CD4-positive, alpha-beta T cell treated with Interleukin-21 for 1 hour (primary cell): ENCODE results near the gene AGO3.
"Not testable (repeated sequence)": the region's sequence is repeated elsewhere in the genome, so short reads cannot be mapped to it uniquely, and the experiment has no call there.

Experiments
- DNase-seq: peaks from one replicate; pipeline ENCODE4 v3.0.0-alpha.2; 2020

AGO3 gene

DNA sequence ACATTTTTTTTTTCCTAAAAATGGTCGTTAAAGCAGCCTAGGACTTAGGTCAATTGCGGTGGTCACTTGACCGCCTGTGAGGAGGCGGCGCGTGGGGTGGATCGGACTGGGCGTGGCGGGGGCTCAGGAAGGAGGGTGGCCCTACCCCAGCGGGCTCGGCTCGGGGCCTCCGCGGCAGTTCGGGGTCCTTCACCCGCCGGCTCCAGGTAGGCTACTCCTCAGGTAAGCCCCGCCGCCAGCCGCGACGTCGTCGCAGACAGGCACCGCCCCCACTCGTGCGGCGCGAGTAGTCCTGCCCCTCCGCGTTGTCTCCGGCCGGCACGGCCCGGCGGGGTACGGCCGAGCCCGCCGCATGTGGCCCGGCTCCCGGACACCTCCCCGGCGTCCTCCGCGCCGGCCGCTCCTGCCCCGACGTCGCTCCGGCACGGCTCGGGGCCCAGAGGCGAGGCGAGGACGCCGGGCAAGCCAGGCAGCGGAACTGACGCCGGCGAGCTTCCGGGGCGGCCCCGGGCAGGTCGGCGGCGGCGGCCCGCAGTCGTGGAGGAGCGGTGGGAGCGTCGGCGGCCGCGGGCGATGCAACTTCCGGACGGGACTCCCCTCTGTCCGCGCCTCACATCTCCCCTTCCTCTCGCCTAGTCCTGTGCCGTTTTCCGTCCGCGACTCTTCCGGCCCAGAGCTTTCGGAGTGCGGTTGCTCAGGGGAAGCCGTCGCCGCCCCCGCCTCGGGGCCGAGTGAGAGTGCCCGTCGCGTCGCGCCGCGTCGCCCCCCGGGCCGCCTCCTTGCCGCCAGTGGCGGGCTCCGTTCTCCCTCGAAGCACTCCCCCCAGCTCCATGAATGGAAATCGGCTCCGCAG is at the start of gene AGO3:
Gene AGO3 (plus strand): TSS at position 513 of the 853 bp plus-strand sequence. CDS start 322 bp downstream, at position 835.
- peak; percentile 91 for DNase-seq

DNA sequence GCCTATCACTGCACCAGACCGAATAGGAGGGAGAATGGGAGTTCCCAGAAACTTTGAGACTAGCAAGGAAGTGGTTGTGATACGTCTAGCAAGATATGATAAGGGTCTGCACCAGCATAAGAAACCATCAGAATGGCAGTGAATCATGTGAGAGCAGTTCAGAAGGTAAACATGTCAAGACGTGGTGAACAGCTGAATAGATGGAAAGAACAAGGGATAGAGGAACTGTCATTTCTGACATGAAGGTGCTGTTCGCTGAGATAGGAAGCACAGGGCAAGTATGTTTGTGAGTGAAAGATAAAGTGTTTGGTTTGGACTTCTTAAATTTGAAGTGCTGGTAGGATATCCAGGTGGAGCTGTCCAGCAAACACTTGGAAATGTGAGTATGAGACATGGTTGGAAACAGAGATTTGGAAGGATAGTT is 49.0 kb upstream of the AGO3 start:
- no peak for DNase-seq

DNA sequence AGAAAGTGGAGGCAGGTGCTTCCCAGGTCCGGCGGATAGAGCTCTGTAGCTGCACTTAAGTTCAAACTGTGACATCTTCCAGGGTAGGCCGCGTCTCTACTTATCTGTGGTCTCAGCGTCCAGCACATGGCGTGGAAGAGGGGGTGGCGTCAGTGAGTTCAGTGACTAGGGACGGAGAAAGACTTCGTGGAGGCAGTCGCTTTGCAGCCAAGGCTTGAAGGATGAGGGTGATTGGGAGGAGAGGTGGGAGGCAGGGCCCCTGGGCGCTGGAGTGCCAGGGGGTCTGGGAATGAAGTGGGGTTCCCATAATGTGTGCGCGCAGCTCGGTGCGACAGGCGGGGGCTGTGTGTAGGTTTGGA is 48.3 kb upstream of the AGO3 start:
- DNase-seq: no peak

DNA sequence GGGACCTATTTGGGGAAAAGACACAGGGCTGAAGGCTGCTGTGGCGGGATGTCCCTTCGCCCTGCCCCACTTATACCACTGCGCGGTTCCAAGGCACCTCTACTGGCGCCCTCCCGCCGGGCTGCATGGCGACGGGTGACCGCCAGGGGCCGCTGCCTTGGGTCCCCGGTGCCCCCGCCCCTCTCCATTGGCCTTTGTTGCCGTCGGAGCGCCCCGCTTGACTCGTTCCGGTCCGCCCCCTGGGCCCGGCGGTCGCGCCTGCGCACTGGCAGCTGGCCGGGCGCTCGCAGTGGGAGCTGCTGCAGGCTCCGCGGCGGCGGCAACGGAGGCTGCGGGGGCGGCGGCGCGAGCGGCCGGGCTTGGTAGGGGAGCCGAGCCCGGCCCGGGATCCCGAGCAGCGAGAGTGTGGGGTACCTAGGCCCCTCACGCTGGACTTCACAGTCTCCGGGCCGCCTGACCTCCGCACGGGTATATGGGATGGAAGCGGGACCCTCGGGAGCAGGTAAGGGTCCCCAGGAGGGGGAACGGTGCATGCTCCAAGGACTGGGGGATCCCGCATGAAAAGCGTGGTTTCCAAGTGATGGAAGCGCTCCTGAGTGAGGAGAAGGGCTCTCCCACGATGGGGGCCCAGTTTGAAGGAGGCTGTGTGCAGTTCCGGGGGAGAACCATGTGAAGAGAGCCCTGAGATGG is 47.8 kb upstream of the AGO3 start, which contains the start of gene AGO1:
Gene AGO1 (plus strand): TSS at position 265 of the 690 bp plus-strand sequence. CDS start 213 bp downstream, at position 478.
- DNase-seq: peak; percentile 97

DNA sequence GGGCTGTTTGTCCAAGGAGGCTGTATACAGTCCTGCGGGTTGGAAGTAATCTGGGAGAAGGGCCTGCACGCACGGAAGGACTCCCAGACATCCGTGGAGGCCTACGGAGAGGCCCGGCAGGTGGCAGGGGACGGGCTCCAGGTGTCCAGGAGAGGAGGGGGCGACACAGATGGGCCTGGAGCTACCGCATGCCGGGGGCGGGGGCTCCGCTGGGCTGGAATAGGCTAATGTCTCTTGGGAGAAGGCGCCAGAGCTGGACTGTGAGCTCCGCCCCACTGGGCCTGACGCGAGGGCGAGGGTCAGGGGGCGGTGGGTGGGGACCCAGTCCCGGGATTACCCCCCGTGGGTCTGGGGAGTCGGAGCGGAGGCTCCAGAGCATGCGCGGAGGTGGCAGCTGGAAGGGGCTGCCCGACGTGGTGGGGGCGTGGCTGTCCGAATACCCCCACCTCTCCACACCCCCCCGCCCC is 47.2 kb upstream of the AGO3 start:
- DNase-seq: peak; percentile 65

DNA sequence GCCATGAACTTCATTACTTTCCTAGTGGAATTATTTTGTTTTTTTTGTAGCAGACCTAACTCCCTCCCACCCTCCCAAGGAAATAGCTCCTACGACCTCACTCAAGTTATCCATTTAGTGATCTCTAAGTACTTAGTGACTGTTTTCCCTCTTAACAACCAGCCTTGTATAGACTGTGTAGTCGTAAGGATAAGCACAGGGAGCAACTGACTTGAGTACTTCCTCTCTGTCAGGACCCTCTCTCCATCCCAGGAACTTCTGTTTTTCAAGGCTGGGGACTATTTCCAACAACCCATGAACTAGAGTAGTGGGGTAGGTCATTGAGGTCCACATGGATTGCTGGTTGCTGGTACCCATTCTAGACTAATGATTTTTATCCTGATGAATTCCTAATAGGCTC is 46.0 kb upstream of the AGO3 start:
- no peak for DNase-seq

DNA sequence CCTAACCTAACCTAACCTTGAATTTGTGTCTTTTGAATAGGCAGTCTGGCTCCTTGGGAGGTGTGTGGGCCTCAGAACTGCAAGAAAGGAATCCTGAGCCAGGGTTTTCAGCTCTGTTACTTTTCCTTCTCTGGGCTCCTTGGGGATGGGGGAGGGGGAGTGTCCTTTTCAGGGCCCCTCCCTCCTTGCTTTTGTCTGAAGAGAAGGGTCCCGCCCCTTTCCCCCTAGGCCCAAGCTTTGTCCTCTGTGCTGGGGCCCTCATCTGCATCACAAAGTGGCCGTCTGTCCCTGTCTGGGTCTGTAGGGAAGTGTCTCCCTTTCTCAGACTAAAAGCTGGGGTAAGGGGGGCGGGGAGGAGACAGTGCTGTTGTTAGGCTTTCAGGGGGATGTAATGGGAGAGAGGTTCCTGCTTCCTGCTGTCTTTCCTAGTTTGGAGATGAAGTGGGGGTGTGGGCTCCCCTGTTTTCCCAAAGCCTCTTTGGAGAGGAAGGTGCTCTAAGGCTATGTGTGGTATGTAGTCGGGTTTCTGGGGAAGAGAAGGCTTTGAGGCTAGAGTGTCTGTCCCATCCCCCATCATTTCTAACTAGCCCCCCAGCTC is 44.8 kb upstream of the AGO3 start:
- no peak for DNase-seq

DNA sequence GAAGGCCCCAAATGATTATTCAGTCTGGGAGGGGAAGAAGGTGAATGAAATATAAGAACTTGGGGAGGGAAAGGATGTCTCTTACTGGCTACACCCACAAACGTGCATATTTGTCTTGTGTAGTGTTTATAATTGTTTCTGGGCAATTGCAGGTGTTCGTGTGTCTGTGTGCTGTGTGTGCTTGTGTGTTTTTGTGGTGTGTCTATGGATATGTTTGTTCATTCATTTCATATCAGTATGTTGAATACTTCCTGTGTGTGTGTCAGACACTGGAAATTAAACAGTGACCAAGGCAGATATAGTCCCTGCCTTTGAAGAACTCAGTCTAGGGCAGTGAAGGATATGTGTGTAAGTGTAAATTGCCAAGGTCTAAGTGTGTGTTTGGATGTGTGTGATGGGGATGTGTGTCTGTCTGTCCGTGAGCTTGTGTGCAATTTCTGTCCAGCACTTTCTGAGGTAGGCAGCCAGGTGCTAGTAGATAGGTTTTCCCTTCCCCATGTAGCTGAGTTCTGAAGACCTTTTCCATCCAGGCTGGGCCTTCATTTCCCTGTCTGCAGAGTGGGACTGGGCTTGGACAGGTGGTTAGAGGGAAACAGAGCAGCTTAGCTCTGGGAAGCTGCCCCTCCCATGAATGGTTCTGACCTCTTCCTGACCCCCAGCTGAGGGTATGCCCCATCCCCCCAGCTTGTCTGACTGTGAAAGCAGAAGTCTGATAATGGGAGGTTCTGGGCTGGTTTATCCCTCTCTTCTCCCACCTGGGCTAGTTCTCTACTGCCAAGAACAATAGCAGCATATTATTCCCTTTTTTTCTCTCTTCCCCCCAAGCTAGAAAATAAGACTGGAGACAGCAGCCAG is 44.1 kb upstream of the AGO3 start:
- DNase-seq: no peak

DNA sequence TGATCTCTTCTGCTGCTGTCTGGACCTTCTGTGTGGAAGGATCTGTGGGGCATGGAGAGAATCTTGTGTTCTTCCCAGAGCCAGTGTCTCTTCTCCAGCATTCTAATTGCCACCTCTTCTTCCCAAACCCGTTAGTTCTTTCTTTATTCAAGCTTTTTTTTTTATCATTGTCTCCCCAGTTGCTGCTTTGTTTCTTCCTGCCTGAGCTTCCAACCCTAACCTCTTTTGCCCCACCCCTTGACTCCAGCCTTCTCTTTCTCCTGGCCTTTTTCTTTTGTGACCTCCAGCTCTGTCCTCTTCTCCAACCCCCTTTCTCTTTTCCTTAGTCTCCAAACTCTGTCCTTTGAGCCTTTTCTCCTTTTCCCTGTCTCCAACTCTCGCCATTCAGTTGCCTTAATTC is 43.4 kb upstream of the AGO3 start:
- DNase-seq: no peak

DNA sequence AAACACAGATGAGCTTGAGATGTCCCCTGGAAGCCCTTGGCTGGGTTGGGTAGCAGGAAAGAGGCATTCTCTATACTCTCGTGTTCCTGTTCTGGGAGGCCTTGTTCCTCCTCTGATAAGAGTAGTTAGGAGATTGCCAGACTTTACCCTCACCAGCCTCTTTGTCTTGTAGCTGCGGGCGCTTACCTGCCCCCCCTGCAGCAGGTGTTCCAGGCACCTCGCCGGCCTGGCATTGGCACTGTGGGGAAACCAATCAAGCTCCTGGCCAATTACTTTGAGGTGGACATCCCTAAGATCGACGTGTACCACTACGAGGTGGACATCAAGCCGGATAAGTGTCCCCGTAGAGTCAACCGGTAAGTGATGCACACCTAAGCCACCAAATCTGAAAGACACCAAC is 42.6 kb upstream of the AGO3 start:
- no peak for DNase-seq

DNA sequence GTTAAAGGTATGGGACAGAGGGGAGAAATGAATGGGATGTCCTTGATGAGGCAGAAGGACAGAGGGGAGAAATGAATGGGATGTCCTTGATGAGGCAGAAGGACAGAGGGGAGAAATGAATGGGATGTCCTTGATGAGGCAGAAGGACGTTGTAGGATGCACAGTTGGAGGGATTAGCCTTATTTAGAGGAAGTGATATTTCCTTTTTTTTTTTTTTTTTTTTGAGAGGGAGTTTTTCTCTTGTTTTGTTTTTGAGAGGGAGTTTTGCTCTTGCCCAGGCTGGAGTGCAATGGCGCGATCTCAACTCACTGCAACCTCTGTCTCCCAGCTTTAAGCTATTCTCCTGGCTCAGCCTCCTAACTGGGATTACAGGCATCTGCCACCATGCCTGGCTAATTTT is 41.9 kb upstream of the AGO3 start:
- DNase-seq: not testable (repeated sequence)

DNA sequence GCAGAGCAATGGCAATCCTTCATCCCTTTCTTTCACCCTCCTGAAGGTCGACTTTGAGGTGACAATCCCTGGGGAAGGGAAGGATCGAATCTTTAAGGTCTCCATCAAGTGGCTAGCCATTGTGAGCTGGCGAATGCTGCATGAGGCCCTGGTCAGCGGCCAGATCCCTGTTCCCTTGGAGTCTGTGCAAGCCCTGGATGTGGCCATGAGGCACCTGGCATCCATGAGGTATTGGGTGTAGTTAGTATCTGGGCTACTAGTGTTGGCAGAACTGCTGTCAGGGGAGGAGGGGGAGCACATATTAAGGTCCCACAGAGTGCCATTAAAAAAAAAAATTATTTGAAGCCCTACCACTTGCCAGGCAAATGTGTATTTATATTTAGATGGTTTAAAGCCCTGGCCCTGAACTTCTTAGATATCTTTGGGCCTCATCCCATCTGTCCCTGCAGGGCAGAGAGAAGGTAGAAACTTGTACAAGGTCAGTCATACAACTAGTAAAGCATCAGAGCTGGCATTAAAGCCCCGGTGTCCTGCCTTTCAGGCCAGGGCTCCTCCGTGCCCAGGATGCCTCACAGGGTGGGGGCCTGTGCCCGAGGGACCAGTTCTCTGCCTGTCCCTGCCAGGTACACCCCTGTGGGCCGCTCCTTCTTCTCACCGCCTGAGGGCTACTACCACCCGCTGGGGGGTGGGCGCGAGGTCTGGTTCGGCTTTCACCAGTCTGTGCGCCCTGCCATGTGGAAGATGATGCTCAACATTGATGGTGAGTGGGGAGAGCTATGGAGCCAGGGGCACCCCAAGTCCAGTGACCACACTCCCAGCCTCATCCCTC is 37.6 kb upstream of the AGO3 start:
- no peak for DNase-seq

DNA sequence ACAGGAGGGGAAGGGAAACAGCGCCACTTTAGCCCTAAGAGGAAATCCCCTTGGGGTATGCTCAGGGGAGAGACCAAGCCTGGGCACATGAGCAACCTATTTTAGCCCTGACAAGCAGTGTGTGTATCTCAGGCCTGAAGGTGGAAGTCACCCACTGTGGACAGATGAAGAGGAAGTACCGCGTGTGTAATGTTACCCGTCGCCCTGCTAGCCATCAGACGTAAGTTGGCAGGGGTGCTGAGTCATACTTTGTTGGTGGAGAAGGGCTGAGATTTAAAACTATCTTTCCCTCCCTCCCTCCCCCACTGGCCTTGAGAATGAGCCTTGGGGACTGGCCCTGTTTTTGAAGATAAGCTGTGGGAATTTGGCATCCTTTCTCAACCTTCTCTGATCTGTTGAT is 36.7 kb upstream of the AGO3 start:
- DNase-seq: peak; percentile 15

DNA sequence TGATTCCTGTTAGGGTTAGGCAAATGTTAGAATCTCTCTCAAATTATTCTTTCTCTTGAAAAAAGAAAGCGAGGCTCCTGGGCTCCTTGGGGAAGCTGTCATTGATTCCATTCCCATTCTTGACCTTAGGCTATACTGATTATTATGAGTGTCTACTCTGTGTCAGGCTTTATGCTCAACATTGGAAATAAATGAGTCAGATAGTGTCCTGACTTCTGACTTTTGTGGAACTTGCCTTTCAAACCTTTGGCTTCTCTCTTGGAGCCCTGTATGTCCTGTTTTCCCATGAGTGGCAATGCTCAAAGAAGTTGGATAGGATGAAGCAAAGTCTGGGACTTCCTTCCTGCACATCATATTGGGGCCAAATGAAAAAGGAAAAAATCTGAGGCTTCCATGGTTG is 36.2 kb upstream of the AGO3 start:
- no peak for DNase-seq

DNA sequence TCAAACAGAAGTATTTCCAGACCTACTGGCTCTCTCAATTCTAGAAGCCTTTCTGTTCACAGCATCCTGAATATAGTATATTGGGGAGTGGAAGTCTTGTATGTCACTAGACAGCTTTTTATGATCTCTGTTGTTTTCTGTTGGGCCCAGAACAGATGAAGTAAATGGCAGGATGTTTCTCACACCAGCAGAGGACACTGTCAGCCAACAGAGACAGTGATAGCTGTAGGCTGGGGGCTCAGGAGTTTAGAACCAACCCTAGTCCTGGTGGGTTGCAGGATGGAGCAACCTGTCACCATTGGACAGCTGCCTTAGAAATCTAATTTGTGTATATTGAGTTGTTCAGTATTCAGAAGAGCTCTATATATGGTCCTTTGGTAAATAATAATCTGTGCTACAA is 31.0 kb upstream of the AGO3 start:
- DNase-seq: no peak

DNA sequence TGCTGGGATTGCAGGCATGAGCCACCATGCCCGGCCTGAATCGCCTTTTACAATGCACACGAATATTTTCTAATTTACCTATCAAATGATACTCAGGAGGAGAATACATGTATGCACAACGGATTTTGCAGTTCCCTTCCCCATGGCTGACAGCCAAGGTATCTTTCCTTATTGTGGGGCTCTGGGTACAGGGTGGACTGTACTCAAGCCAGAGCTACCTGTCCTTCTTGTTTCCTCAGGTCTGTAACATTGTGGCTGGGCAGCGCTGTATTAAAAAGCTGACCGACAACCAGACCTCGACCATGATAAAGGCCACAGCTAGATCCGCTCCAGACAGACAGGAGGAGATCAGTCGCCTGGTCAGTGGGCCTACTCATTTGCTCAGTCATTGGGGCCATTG is 29.7 kb upstream of the AGO3 start:
- DNase-seq: no peak

DNA sequence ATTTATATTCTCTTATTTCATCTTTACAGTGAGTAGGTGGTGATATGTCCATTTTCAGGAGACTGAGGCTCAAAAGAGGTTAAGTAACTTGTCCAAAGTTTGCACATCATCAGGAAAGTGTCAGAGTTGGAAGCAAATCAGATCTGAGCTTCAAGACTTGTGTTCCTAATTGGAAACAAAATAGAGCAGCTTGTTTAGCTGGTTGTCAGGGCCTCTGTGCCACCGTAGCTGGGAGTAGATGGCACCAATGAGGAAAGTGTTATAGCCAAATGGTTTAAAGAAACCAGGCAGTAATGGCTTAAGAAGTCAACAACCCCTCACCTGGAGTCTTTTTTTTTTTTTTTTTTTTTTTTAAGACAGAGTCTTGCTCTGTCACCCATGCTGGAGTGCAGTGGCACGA is 28.2 kb upstream of the AGO3 start:
- DNase-seq: no peak

DNA sequence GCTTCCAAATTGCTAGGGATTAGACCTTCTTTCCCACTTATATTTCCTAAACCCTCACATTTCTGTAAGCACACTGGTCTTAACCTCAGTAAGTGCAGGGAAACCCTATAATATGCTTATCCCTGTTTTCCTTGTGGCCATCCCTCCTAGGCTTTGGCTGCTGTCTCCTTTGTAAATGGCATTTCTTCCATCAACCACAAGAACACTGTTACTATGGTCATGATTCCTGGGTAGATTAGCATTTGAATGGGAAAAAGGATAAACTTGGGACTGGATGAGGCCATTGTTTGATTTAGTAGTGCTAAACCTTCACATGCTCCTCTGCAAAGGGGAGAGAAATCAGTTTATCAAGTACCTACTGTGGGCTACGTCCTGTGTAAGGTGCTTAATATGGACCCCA is 16.2 kb upstream of the AGO3 start:
- DNase-seq: no peak

DNA sequence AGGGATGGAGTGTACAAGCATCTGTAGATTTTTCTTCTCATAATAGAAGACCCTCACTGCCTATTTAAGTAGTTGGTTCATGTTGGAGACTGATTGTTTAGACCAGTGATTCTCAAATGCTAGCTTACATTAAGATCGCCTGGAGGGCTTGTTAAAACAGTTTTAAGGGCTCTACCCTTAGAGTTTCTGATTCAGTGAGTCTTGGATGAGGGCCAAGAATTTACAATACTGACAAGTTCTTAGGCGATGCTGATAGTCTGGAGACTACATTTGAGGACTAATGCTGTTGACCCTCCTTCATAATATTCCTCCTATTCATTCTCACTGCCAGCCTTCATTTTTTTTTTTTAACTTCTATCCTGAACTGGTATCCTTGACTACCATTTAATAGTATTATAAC is 15.2 kb upstream of the AGO3 start:
- no peak for DNase-seq

DNA sequence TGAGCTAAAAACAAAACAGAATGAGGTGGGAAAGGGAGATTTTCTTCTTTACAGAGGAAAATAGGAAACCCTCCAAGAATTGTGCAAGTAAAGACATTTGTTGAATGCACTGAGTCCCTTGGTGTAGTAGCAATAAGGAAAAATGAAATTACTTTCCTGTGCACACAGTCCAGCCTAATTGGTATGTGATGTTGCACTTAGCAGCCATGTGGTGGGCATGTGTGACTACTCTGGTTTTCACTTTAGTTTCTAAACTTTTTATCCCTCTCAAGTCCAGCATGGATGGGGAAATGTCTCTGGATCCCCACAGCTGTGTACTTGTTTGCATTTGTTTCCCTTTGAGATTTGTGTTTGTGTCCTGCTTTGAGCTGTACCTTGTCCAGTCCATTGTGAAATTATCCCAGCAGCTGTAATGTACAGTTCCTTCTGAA is 7.1 kb upstream of the AGO3 start:
- no peak for DNase-seq

DNA sequence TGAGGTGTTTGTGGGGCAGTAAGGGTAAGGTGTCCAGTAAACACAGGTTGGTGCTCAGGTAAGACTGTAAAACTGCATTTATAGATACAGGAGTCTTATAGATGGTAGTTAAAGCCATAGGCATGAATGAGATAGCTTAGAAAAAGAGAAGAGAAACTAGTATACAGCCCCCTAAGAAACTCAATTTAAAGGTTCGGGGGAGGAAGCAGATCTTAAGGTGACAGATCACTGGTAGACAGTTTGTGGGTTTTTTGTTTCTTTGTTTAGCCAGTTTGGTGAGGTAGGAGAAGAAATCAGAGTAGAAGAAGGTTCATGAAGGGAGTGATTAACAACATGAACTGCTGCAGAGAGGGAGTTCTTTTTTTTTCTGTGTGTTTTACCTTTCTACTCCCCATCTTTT is 6.1 kb upstream of the AGO3 start:
- no peak for DNase-seq

DNA sequence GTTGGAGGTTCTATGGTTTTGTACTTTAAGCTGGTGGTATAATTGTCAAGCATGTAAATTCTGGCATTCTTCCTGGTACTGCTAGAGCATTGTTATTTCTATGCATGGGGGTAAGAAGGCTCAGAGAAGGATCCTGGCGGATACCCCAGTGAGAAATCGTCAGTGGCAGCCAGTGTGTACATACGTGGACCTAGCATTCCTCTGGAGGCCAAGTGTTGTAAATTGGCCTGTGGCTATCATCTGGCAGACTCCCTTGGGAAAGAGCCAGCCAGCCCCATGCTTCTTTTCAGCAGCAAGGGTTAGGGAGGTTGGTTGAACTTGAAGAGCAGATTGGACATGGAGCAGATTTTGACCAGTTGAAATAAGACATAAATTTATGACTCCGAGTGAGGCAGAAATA is 5.2 kb upstream of the AGO3 start:
- DNase-seq: no peak
